ENCODE measurements around the gene CHD9. TPM values are rescaled to one million over a fixed set of nuclear protein-coding genes. Genes with fewer than 3 reads are reported as not detected.
A peak's percentile ranks its signal among the peaks of the same experiment; 100 is the strongest.

CHD9 gene
- total and polyA plus RNA-seq, 3 donors from 2014 or later: 10.4 to 67.3 (median 57.5) TPM

- Histone ChIP-seq H3K27ac (no peak overlapping the region), H3K4me1 (peaks cover 10% of the 10 kb centered on the region), H3K27me3 (no peaks in the 10 kb centered on the region), H3K4me3 (no peak overlapping the region), H3K36me3 (ENCODE audit: low read depth, missing control alignments) (no peaks in the 10 kb centered on the region), H3K9me3 (no peaks in the 10 kb centered on the region)
- DNase-seq: no peak
- TF ChIP-seq CTCF (IDR thresholded peaks at IDR 0.05) (no peak), POLR2A (IDR thresholded peaks at IDR 0.05) (no peak)
- intact Hi-C loops (cut with DNase I; ENCODE audit: low total_unique reads): no loop called here
- WGBS, 2 donors: 81 to 93% methylated on average over 1 of the region's 1 CpG
Measured at GRCh38 chr16:53064081-53064578, 9.3 kb downstream of the CHD9 start.

GRCh38 chr16:53065461-53066061 lies 10.8 kb downstream of the CHD9 start:
- no peak overlapping the region for H3K4me3 ChIP-seq
- no peak for TF ChIP-seq CTCF (IDR thresholded peaks at IDR 0.05)
- TF ChIP-seq POLR2A (IDR thresholded peaks at IDR 0.05): no peak
- peaks cover 10% of the 10 kb centered on the region for H3K4me1 ChIP-seq
- peak overlapping the region in 1 of 2 donors; percentile 19 for H3K27ac ChIP-seq
- H3K9me3 ChIP-seq: no peaks in the 10 kb centered on the region
- DNase-seq: no peak
- no peaks in the 10 kb centered on the region for H3K36me3 ChIP-seq (ENCODE audit: low read depth, missing control alignments)
- intact Hi-C loops (cut with DNase I; ENCODE audit: low total_unique reads): no loop called here
- no peaks in the 10 kb centered on the region for H3K27me3 ChIP-seq
- WGBS, 2 donors: 53 to 58% methylated on average over 6 of the region's 6 CpGs

GRCh38 chr16:53067675-53068074 lies 12.9 kb downstream of the CHD9 start:
- no peak for TF ChIP-seq CTCF (IDR thresholded peaks at IDR 0.05)
- no peak for TF ChIP-seq POLR2A (IDR thresholded peaks at IDR 0.05)
- intact Hi-C loops (cut with DNase I; ENCODE audit: low total_unique reads): no loop called here
- H3K4me1 ChIP-seq: peaks cover 10% of the 10 kb centered on the region

GRCh38 chr16:53068423-53068833 lies 13.6 kb downstream of the CHD9 start:
- Histone ChIP-seq H3K4me1 (peaks cover 10% of the 10 kb centered on the region), H3K27me3 (no peaks in the 10 kb centered on the region), H3K4me3 (no peak overlapping the region), H3K9me3 (no peaks in the 10 kb centered on the region), H3K27ac (no peak overlapping the region), H3K36me3 (ENCODE audit: low read depth, missing control alignments) (no peaks in the 10 kb centered on the region)
- WGBS, 2 donors: 91 to 96% methylated on average over 4 of the region's 4 CpGs
- TF ChIP-seq POLR2A (IDR thresholded peaks at IDR 0.05) (no peak), CTCF (IDR thresholded peaks at IDR 0.05) (no peak)
- intact Hi-C loops (cut with DNase I; ENCODE audit: low total_unique reads): no loop called here
- no peak for DNase-seq

More at GRCh38 chr16:53067675-53068074, 12.9 kb downstream of the CHD9 start:
- Histone ChIP-seq H3K4me3 (no peak overlapping the region), H3K27ac (no peak overlapping the region), H3K27me3 (no peaks in the 10 kb centered on the region), H3K36me3 (ENCODE audit: low read depth, missing control alignments) (no peaks in the 10 kb centered on the region), H3K9me3 (no peaks in the 10 kb centered on the region)
- WGBS, 2 donors: 91 to 93% methylated on average over 2 of the region's 2 CpGs
- no peak for DNase-seq

- Histone ChIP-seq H3K9me3 (no peaks in the 10 kb centered on the region), H3K27ac (no peak overlapping the region), H3K27me3 (no peaks in the 10 kb centered on the region), H3K4me3 (no peak overlapping the region), H3K4me1 (peaks cover 10% of the 10 kb centered on the region), H3K36me3 (ENCODE audit: low read depth, missing control alignments) (no peaks in the 10 kb centered on the region)
- 85 to 95% methylated on average over 2 of the region's 2 CpGs for WGBS, 2 donors
- DNase-seq: no peak
- intact Hi-C loops (cut with DNase I; ENCODE audit: low total_unique reads): no loop called here
- TF ChIP-seq POLR2A (IDR thresholded peaks at IDR 0.05) (no peak), CTCF (IDR thresholded peaks at IDR 0.05) (no peak)
Measured at GRCh38 chr16:53069772-53070171, 15.0 kb downstream of the CHD9 start.
